OCI-LY3 (cell line): ENCODE measurements around the gene MXD3.

Experiments
- CTCF ChIP-seq: fragments of 200-600, 300-600 bp; sonication (generic); IDR thresholded peaks from 2 replicates; pipeline ENCODE4 v1.5.1; 2014; ENCODE audit warnings: antibody characterized with exemption, low read length, low read depth
- EZH2phosphoT487 ChIP-seq: fragments of 200-600 bp; shearing (Covaris generic); IDR thresholded peaks from 2 replicates; pipeline ENCODE4 v1.6.1; 2018; ENCODE audit warnings: antibody characterized with exemption, mixed run types, low read depth

- TF ChIP-seq CTCF: no peak
- TF ChIP-seq EZH2phosphoT487: no peak
Measured at GRCh38 chr5:177349762-177350161, 38.1 kb upstream of the MXD3 start.
